HG02642 (cell line): Measurements from ENCODE around the gene F11.
"Not testable (repeated sequence)": the region's sequence is repeated elsewhere in the genome, so short reads cannot be mapped to it uniquely, and the experiment has no call there.

Experiments
- ATAC-seq: cut with Tn5 transposase; IDR thresholded peaks from one replicate; pipeline ENCODE4 v1.9.1; 2021; ENCODE audit warnings: mild to moderate bottlenecking; ENCODE audit not compliant: unreplicated experiment, poor library complexity

F11 gene

GRCh38 chr4:186249785-186250754 lies 15.9 kb upstream of the F11 start:
- no peak for ATAC-seq

- ATAC-seq = no peak
Measured at GRCh38 chr4:186250760-186251159, 15.2 kb upstream of the F11 start.

- ATAC-seq = no peak
Measured at GRCh38 chr4:186255122-186255521, 10.9 kb upstream of the F11 start.

- no peak for ATAC-seq
Measured at GRCh38 chr4:186258216-186258811, 7.7 kb upstream of the F11 start.

GRCh38 chr4:186260117-186260503 lies 5.9 kb upstream of the F11 start:
- ATAC-seq = no peak

GRCh38 chr4:186260504-186261448 lies 5.2 kb upstream of the F11 start:
- no peak for ATAC-seq

GRCh38 chr4:186264660-186265059 lies 1.3 kb upstream of the F11 start:
- no peak for ATAC-seq

- not testable (repeated sequence) for ATAC-seq
Measured at GRCh38 chr4:186265250-186265649, 739 bp upstream of the F11 start.

- ATAC-seq = no peak
Measured at GRCh38 chr4:186266729-186267456, 904 bp downstream of the F11 start.

- no peak for ATAC-seq
Measured at GRCh38 chr4:186271081-186271678, 5.2 kb downstream of the F11 start.

- no peak for ATAC-seq
Measured at GRCh38 chr4:186272699-186273391, 6.9 kb downstream of the F11 start.

GRCh38 chr4:186273392-186273789 lies 7.4 kb downstream of the F11 start:
- not testable (repeated sequence) for ATAC-seq

GRCh38 chr4:186283311-186283710 lies 17.3 kb downstream of the F11 start:
- no peak for ATAC-seq

- ATAC-seq = no peak
Measured at GRCh38 chr4:186285147-186285546, 19.2 kb downstream of the F11 start.

GRCh38 chr4:186286581-186286980 lies 20.6 kb downstream of the F11 start:
- no peak for ATAC-seq

GRCh38 chr4:186291256-186291890 lies 25.4 kb downstream of the F11 start:
- no peak for ATAC-seq

GRCh38 chr4:186294160-186294559 lies 28.2 kb downstream of the F11 start:
- no peak for ATAC-seq

- ATAC-seq = no peak
Measured at GRCh38 chr4:186296481-186296880, 30.5 kb downstream of the F11 start.
